PC-3 (cell line): ENCODE results near the gene OPHN1.

Source experiments
- EZH2 ChIP-seq: fragments of 300-600 bp; sonication (generic); IDR thresholded peaks from one replicate; pipeline ENCODE4 v1.6.1; 2017; ENCODE audit warnings: antibody characterized with exemption, mild to moderate bottlenecking, low read length; ENCODE audit not compliant: unreplicated experiment
- EZH2phosphoT487 ChIP-seq: fragments of 300-600 bp; sonication (generic); IDR thresholded peaks from 2 replicates; pipeline ENCODE4 v1.6.1; 2018; ENCODE audit warnings: mild to moderate bottlenecking, antibody characterized with exemption, low read length, borderline replicate concordance
- TF ChIP-seq, protein P1 (sequence below): fragments of 300-600 bp; sonication (generic); conservative IDR thresholded peaks from 2 replicates; pipeline ENCODE4 v1.5.1; 2017; ENCODE audit warnings: antibody characterized with exemption, low read depth, mild to moderate bottlenecking, low read length

DNA sequence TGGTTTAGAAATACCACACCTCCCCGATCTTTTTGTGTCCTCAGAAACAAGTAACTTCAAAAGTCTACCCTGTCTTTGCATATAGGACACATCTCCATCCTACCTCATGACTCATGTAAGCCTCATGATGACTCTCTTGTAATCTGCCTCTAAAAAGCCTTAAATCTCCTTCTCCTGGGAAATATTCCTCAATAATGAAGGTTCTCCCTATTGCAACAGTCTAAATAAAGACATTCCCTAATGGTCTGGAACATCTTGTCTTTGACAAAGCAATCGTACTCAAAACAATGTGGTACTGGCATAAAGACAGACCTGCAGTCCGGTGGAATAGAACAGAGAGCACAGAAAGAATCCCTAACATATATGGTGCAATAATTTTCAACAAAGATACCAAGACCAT lies 257.7 kb downstream of the OPHN1 start:
- TF ChIP-seq, protein P1, sequence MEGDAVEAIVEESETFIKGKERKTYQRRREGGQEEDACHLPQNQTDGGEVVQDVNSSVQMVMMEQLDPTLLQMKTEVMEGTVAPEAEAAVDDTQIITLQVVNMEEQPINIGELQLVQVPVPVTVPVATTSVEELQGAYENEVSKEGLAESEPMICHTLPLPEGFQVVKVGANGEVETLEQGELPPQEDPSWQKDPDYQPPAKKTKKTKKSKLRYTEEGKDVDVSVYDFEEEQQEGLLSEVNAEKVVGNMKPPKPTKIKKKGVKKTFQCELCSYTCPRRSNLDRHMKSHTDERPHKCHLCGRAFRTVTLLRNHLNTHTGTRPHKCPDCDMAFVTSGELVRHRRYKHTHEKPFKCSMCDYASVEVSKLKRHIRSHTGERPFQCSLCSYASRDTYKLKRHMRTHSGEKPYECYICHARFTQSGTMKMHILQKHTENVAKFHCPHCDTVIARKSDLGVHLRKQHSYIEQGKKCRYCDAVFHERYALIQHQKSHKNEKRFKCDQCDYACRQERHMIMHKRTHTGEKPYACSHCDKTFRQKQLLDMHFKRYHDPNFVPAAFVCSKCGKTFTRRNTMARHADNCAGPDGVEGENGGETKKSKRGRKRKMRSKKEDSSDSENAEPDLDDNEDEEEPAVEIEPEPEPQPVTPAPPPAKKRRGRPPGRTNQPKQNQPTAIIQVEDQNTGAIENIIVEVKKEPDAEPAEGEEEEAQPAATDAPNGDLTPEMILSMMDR: no peak
- no peak for TF ChIP-seq EZH2phosphoT487
- TF ChIP-seq EZH2: no peak
